GM23338 (cell line): Measurements from ENCODE around the gene MEGF9. TPM values are rescaled to one million over a fixed set of nuclear protein-coding genes. Genes with fewer than 3 reads are reported as not detected.

Experiments
- ATAC-seq: fragments of 200-7000 bp; cut with Tn5 transposase; 3 replicates; pipeline ENCODE4 v1.9.1; 2020
- DNase-seq: peaks from one replicate; pipeline ENCODE4 v3.0.0-alpha.2; 2015; ENCODE audit warnings: low spot score
- H2AFZ ChIP-seq: fragments of 200-600 bp; sonication (generic); 2 replicates; pipeline ENCODE4 v1.8.0; 2016; ENCODE audit warnings: antibody characterized with exemption, mild to moderate bottlenecking, moderate library complexity
- H3F3A ChIP-seq: fragments of 200-600 bp; sonication (generic); replicated peaks from 2 replicates; pipeline ENCODE4 v1.8.0; 2017; ENCODE audit warnings: antibody characterized with exemption, mixed run types, low read depth
- H3K27ac ChIP-seq: fragments of 200-600 bp; sonication (generic); 2 replicates; pipeline ENCODE4 v1.6.1; 2016; ENCODE audit warnings: low read depth
- H3K27me3 ChIP-seq: fragments of 200-600 bp; sonication (generic); 2 replicates; pipeline ENCODE4 v1.8.0; 2016; ENCODE audit warnings: mild to moderate bottlenecking, mixed run types, moderate library complexity; ENCODE audit not compliant: insufficient read depth
- H3K36me3 ChIP-seq: fragments of 200-600 bp; sonication (generic); 2 replicates; pipeline ENCODE4 v1.8.0; 2016; ENCODE audit warnings: mild to moderate bottlenecking; ENCODE audit not compliant: insufficient read depth
- H3K4me1 ChIP-seq: fragments of 200-600 bp; sonication (generic); 2 replicates; pipeline ENCODE4 v1.8.0; 2016; ENCODE audit warnings: mild to moderate bottlenecking, moderate library complexity; ENCODE audit not compliant: insufficient read depth
- H3K4me2 ChIP-seq: fragments of 200-600 bp; sonication (generic); 2 replicates; pipeline ENCODE4 v1.7.1; 2017; ENCODE audit warnings: mixed run types
- H3K4me3 ChIP-seq: fragments of 200-600 bp; sonication (generic); 2 replicates; pipeline ENCODE4 v1.6.1; 2016; ENCODE audit warnings: mixed run types
- H3K79me2 ChIP-seq: fragments of 200-600 bp; sonication (generic); replicated peaks from 2 replicates; pipeline ENCODE4 v1.8.0; 2017; ENCODE audit warnings: mild to moderate bottlenecking; ENCODE audit not compliant: insufficient read depth
- H3K9me2 ChIP-seq: fragments of 200-600 bp; sonication (generic); 2 replicates; pipeline ENCODE4 v1.8.0; 2017; ENCODE audit not compliant: insufficient read depth
- H4K20me1 ChIP-seq: fragments of 200-600 bp; sonication (generic); replicated peaks from 2 replicates; pipeline ENCODE4 v1.8.0; 2017; ENCODE audit warnings: mild to moderate bottlenecking; ENCODE audit not compliant: insufficient read depth
- H3K27ac Mint-ChIP-seq: 2 replicates; pipeline ENCODE4 v1.8.0; 2020; ENCODE audit warnings: inconsistent platforms, mild to moderate bottlenecking, moderate library complexity, mixed read lengths
- H3K27me3 Mint-ChIP-seq: 3 replicates; pipeline ENCODE4 v1.8.0; 2022; ENCODE audit warnings: low read depth, mild to moderate bottlenecking, moderate library complexity, mixed read lengths, inconsistent platforms; ENCODE audit not compliant: insufficient read depth, poor library complexity
- H3K36me3 Mint-ChIP-seq: 3 replicates; pipeline ENCODE4 v1.8.0; 2021; ENCODE audit warnings: low read depth, mild to moderate bottlenecking, inconsistent platforms, moderate library complexity, mixed read lengths
- H3K4me1 Mint-ChIP-seq: 3 replicates; pipeline ENCODE4 v1.8.0; 2020; ENCODE audit warnings: mild to moderate bottlenecking, inconsistent platforms, mixed read lengths
- H3K4me3 Mint-ChIP-seq: 3 replicates; pipeline ENCODE4 v1.8.0; 2021; ENCODE audit warnings: moderate library complexity, mild to moderate bottlenecking, inconsistent platforms, mixed read lengths
- H3K9me3 Mint-ChIP-seq: 3 replicates; pipeline ENCODE4 v1.8.0; 2020; ENCODE audit warnings: moderate library complexity, mild to moderate bottlenecking, inconsistent platforms, mixed read lengths
- CREB1 ChIP-seq: fragments of 250-450 bp; sonication (Bioruptor Pico); IDR thresholded peaks from 2 replicates; pipeline ENCODE4 v1.5.0; 2020; ENCODE audit warnings: low read depth, mild to moderate bottlenecking, moderate library complexity
- CTCF ChIP-seq, 2 experiments: fragments of 200-600 bp in 1 of 2; sonication (generic) in 1 of 2; conservative IDR thresholded peaks; 2 replicates each; pipeline versions ENCODE4 v1.5.1 to v1.6.1; 2016 to 2017; ENCODE audit warnings: antibody characterized with exemption in 2 of 2, low read depth in 2 of 2, mild to moderate bottlenecking in 2 of 2, moderate library complexity in 1 of 2
- ETS1 ChIP-seq: IDR thresholded peaks from 2 replicates; pipeline ENCODE4 v1.6.1; 2016; ENCODE audit warnings: antibody characterized with exemption
- EZH2 ChIP-seq: fragments of 200-600 bp; sonication (generic); IDR thresholded peaks from one replicate; pipeline ENCODE4 v1.8.0; 2017; ENCODE audit warnings: antibody characterized with exemption, mild to moderate bottlenecking, low read depth; ENCODE audit not compliant: unreplicated experiment
- EZH2phosphoT487 ChIP-seq: fragments of 200-600 bp; sonication (generic); IDR thresholded peaks from one replicate; pipeline ENCODE4 v1.8.1; 2018; ENCODE audit warnings: antibody characterized with exemption; ENCODE audit not compliant: unreplicated experiment
- JUNB ChIP-seq: IDR thresholded peaks from one replicate; pipeline ENCODE4 v1.6.1; 2016; ENCODE audit warnings: antibody characterized with exemption; ENCODE audit not compliant: unreplicated experiment
- NANOG ChIP-seq: IDR thresholded peaks from 2 replicates; pipeline ENCODE4 v1.6.1; 2016; ENCODE audit warnings: antibody characterized with exemption, borderline replicate concordance
- POLR2AphosphoS5 ChIP-seq: IDR thresholded peaks from 2 replicates; pipeline ENCODE4 v1.6.1; 2016; ENCODE audit warnings: antibody characterized with exemption, low read depth
- STAT1 ChIP-seq: IDR thresholded peaks from one replicate; pipeline ENCODE4 v1.6.1; 2016; ENCODE audit warnings: antibody characterized with exemption; ENCODE audit not compliant: unreplicated experiment
- ZNF114 ChIP-seq: fragments of 250-450 bp; sonication (Bioruptor Pico); IDR thresholded peaks from 2 replicates; pipeline ENCODE4 v1.5.0; 2020; ENCODE audit warnings: mild to moderate bottlenecking, moderate library complexity
- ZNF331 ChIP-seq: fragments of 250-450 bp; sonication (Bioruptor Pico); IDR thresholded peaks from 2 replicates; pipeline ENCODE4 v1.5.0; 2020; ENCODE audit warnings: low read depth, mild to moderate bottlenecking, moderate library complexity
- ZNF462 ChIP-seq: fragments of 250-450 bp; sonication (Bioruptor Pico); IDR thresholded peaks from 2 replicates; pipeline ENCODE4 v1.5.0; 2020; ENCODE audit warnings: mild to moderate bottlenecking, moderate library complexity
- polyA plus RNA-seq: library from polyadenylated mRNA; unstranded; fragments of >200 nt; fragmentation: Nextera tagmentation; extraction: Ambion mirVana; gene quantifications from 2 replicates; pipeline ENCODE4 v1.2.1, GENCODE V29; 2016
- total RNA-seq: library from RNA; depleted of rRNA; stranded (reverse); fragments of >200 nt; shearing (Covaris generic); gene quantifications from 2 replicates; pipeline ENCODE4 v1.2.3, GENCODE V29; 2014
- TF ChIP-seq, protein P1 (sequence below): IDR thresholded peaks from one replicate; pipeline ENCODE4 v1.6.1; 2018; ENCODE audit warnings: antibody characterized with exemption; ENCODE audit not compliant: unreplicated experiment

Gene MEGF9
- total and polyA plus RNA-seq, 2 experiments from 2014 or later: 0.87 to 1.6 TPM

DNA sequence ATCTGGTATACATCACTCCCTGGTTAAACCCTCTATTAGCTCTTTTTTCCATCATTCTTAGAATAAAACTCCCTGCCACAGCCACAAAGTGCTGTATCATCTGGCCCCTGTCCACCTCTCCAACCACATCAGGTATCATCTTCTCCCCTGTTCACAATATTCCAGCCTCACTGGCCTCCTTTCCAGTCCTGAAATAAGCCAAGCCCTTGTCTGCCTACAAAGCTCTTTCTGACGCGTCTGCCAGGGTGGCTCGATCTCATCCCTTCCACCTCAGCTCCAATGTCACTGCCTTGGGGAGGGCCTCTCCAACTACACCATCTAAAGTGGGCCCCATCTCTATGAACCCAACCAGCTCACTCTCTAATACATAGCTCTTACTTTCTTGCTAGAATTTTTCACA, 155.8 kb downstream of the MEGF9 start:
- H3K4me1 Mint-ChIP-seq: no peaks in the 10 kb centered on the region
- no peaks in the 10 kb centered on the region for H3K36me3 ChIP-seq
- peaks cover 22% of the 10 kb centered on the region; the same call in 2 of the 3 replicates for H3K36me3 Mint-ChIP-seq
- no peaks in the 10 kb centered on the region for H3K27me3 ChIP-seq
- peaks cover 21% of the 10 kb centered on the region for H4K20me1 ChIP-seq
- TF ChIP-seq EZH2phosphoT487: no peak
- no peak for TF ChIP-seq CTCF (conservative IDR thresholded peaks at IDR 0.05; ENCODE audit: low read depth in 2 of 2)
- no peak for TF ChIP-seq ZNF331 (CRISPR knock-in tag)
- TF ChIP-seq ZNF114 (CRISPR knock-in tag): no peak
- no peak for TF ChIP-seq CREB1 (CRISPR knock-in tag)
- no peak for TF ChIP-seq JUNB
- no peak for TF ChIP-seq POLR2AphosphoS5
- TF ChIP-seq EZH2: no peak
- TF ChIP-seq, protein P1, sequence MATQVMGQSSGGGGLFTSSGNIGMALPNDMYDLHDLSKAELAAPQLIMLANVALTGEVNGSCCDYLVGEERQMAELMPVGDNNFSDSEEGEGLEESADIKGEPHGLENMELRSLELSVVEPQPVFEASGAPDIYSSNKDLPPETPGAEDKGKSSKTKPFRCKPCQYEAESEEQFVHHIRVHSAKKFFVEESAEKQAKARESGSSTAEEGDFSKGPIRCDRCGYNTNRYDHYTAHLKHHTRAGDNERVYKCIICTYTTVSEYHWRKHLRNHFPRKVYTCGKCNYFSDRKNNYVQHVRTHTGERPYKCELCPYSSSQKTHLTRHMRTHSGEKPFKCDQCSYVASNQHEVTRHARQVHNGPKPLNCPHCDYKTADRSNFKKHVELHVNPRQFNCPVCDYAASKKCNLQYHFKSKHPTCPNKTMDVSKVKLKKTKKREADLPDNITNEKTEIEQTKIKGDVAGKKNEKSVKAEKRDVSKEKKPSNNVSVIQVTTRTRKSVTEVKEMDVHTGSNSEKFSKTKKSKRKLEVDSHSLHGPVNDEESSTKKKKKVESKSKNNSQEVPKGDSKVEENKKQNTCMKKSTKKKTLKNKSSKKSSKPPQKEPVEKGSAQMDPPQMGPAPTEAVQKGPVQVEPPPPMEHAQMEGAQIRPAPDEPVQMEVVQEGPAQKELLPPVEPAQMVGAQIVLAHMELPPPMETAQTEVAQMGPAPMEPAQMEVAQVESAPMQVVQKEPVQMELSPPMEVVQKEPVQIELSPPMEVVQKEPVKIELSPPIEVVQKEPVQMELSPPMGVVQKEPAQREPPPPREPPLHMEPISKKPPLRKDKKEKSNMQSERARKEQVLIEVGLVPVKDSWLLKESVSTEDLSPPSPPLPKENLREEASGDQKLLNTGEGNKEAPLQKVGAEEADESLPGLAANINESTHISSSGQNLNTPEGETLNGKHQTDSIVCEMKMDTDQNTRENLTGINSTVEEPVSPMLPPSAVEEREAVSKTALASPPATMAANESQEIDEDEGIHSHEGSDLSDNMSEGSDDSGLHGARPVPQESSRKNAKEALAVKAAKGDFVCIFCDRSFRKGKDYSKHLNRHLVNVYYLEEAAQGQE: no peak
- no peak for TF ChIP-seq ZNF462 (CRISPR knock-in tag)
- no peak for TF ChIP-seq ETS1
- TF ChIP-seq NANOG: no peak
- no peak for TF ChIP-seq STAT1
- H3K4me3 ChIP-seq: no peak overlapping the region
- no peaks in the 10 kb centered on the region for H3K9me3 Mint-ChIP-seq
- H3K4me2 ChIP-seq: no peak overlapping the region
- H3K27ac ChIP-seq: no peak overlapping the region
- peaks cover 5% of the 10 kb centered on the region for H3K27me3 Mint-ChIP-seq
- peaks cover 79% of the 10 kb centered on the region for H3K79me2 ChIP-seq
- no peaks in the 10 kb centered on the region for H3F3A ChIP-seq
- H3K27ac Mint-ChIP-seq: 0 out of 2 replicates have a peak overlapping the region, but pooled peaks have one; percentile 5
- H3K9me2 ChIP-seq: no peaks in the 10 kb centered on the region
- DNase-seq (no peak), ATAC-seq (no peak)
- H2AFZ ChIP-seq: no peak overlapping the region
- H3K4me3 Mint-ChIP-seq: no peak overlapping the region
- no peaks in the 10 kb centered on the region for H3K4me1 ChIP-seq
